Frontal cortex (tissue), 4 donors: Measurements from ENCODE around the gene PIF1. TPM values are rescaled to one million over a fixed set of nuclear protein-coding genes. Genes with fewer than 3 reads are reported as not detected.
"Not testable (repeated sequence)": the region's sequence is repeated elsewhere in the genome, so short reads cannot be mapped to it uniquely, and the experiment has no call there.

Source experiments
- DNase-seq, 2 donors: peaks; one replicate each; pipeline ENCODE4 v3.0.0; 2012; ENCODE audit warnings: low spot score in 2 of 2
- FAIRE-seq: peaks from 2 replicates; lab custom pipeline; 2012; peaks lifted over from hg19 to GRCh38; lab: Jason Lieb, UNC
- total RNA-seq: library from RNA; depleted of rRNA; stranded (reverse); fragments of >200 nt; gene quantifications from one replicate; pipeline ENCODE4 v1.2.3, GENCODE V29; 2014
- donor health status: control.
- donor health status: control.
- donor health status: control.

PIF1 gene
- total RNA-seq, 1 donor from 2014 or later, result 0.82 TPM

DNA sequence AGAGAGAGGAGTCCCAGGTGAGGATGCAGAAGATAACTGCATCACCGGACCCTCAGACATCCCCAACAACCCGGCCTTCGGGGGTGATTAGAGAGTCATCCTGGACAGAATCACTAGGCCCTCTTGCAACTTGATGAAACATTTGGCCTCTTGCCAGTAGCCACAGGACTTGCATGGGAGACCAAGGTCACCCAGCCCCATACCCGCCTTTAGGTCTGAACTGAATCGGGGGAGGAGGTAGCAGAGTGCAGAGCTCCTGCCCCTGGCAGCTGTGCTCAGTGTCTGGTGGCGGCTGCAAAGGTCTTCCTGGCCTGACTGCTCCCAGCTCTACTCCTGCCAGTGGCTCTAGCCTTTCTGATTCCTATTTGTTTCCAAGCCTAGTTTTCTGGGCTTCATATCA, 12.4 kb downstream of the PIF1 start:
- FAIRE-seq (no peak), DNase-seq (no peak)

DNA sequence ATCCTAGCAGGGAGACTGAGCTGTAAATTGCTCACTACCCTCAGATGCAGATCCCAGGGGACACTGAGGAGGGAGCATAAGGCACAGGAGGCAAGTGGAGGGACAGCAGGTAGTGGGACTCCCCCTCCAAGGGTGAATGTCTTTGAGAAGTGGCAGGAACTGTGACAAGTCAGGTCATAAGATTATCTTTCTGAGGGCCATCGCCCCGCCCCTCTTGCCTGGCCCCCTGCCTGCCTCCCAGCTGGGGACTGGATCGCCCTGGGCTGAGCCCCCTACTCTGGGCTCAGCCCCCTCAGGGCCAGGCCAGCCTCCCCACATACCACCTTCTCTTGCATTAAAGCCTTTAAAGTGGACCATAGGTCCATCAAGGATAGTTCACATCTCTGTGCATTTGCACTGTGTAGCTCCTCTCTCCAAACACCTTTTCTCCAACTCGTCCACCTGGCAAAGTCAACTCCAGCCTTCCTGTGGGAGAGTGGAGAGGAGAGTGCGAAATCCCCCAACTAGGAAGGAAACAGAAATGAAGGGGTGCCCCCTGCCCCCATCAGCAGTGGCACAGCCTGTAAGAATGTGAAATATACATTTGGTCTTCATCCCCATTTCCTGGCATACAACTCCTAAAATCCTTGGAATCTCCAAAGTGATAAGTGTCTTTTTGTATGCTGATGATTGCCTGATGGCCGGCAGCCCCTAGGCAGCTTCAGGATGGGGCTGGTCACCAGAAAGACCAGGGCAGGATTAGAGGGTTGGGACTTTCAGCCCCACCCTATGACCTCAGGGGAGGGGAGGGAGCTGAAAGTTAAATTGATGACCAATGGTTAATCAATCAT, 14.7 kb downstream of the PIF1 start:
- FAIRE-seq, result no peak
- DNase-seq, result no peak

DNA sequence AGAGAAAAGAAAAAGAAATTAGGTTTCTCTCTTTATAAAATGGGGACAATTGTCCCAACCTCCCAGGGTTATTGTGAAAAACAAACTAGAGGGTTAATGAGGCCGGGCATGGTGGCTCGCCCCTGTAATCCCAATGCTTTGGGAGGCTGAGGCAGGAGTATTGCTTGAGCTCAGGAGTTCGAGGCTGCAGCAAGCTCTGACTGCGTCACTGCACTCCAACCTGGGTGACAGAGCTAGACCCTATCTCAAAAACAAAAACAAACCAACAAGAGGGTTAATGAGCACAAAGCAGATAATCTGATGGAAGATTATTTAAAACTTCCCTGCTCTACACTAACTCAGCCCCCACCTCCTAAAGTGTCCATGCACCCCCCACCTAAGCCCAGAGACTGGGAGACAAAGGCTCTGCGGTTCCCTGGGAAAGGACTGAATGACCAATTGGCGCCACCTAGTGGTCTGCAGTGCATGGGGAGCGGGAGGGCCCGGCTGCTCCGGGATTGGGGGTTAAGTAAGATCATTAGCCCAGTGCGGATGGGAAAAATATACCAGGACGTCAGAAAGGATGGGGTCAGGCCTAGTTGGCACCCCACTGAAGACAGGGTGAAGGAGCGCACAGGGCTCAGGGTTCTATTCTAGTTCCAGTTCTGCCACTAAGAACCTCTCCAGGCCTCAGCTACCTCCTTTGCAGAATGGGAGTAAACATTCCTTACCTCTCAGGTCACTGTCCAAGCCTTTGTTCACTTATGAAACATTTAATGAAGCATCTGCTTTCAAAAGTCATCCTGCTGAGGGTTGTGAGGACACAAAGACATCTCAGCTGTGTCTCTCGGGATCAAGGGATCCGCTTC, 15.6 kb downstream of the PIF1 start:
- DNase-seq (peak; percentile 73 to 85), FAIRE-seq (no peak)

DNA sequence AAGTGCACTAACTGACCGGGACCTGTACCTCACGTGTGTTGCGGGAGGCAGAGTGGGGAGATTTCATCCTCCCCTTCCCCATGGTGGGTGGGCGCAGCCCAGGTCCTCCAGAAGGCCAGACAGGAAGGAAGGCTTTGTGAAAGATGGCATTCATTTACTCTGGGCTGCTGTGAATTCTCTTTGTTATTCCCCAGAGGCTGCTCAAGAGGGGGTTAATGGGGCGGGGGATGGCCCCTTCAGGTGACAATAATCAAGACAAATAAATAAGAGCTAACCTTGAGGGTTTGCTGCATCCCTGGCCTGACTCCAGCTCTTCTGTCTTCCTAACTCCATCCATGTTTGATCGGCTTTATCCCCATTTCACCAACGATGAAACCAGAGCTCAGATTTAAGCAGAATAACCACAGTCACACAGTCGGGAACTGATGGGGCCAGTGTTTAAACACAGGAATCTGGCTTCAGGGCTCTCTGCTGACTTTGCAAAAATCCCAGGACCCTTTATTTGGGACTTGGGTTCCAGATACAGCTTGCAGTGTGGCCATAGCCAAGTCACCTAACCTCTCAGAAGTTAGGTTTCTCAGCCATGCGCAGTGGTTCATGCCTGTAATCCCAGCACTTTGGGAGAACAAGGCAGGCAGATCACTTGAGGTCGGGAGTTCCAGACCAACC, 16.5 kb downstream of the PIF1 start:
- FAIRE-seq, result no peak
- DNase-seq, result no peak

DNA sequence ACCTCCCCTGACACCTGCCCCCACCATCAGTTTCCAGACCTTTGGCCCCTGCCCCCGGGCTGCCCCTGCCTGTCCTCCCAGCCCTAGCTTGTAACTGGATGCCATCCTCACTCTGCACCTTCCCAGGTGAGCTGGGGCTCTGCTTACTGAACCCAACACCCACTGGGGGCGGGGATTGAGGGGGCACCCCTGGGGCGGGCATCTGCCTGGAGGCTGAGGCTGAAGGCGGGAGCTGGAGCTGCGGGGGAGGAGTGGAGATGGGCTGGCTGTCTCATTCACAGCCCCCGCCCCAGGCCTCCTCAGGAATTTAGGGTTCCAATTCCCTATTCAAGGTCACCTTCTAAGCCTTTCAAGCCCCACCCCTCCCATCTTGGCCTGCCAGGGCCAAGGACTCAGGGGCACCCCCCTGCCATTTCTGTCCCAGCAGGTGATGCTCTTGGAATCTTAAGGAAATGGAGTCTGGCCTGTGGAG, 17.7 kb downstream of the PIF1 start:
- FAIRE-seq, result no peak

DNA sequence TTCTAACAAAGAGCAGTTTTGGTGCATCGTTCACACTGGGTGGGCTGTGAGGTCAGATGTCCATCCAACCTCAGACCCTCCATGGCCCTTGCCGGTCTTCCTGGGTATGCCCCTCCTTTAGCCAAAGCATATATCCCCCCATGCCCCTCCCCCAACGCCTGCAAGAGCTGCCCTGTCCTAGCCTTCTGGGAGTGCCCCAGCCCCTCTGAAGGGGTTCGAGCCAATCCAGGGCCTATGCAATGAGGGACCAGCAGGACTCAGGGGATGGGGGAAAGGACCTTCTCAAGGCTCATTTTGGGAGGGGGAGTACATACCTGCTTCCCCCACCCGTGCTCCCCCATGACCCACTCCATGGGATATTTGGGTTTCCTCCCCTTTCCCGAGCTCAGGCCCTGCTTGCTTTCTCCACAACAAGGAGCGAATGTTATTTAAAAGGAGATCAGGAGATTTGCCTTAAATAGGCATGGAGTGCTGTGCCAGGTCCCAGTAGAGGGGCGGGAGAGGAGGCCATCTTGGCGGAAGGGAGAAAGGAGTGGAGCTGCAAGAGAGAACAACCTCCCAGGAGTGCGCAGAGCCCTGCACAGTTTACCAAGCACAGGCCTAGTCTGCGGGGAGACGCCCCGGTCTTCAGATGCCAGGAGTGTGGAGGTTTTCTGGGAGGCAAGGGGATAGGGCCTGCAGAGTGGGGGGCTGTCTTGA, 18.2 kb downstream of the PIF1 start:
- FAIRE-seq (no peak), DNase-seq (no peak)

More for the DNA sequence above, 17.7 kb downstream of the PIF1 start:
- no peak for DNase-seq

DNA sequence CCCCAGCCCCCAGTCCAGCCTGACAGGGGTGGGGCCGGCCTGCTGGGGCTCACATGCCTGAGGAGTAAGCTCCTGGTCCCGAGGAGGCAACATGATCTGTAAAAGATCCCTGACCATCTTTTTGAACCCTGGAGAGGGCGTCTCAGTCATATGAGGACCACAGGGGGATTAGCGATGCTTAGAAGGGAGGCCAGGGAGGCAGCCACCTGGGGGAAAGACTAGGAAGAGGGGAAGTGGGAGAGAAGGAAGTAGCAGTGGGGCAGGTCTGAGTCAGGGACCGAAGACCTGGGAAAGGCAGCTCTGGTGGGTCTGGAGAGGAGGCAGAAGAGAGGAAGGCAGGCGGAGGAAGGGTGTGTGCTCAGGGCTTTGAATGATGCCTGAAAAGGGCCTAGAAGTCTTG, 18.9 kb downstream of the PIF1 start:
- DNase-seq (no peak), FAIRE-seq (no peak)

DNA sequence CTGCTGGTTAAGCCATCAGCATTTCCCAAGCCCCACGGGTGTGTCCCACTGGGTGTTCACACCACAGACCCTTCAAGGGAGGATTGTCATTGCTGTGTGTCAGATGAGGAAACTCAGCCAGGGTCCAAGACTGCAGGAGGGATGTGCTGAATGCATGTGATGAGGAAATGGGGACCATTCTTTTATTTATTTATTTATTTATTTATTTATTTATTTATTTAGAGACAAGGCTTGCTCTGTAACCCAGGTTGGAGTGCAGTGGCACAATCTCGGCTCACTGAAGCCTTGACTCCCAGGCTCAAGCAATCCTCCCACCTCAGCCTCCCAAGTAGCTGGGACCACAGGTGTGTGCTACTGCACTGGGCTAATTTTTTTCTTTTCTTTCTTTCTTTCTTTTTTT, 20.8 kb downstream of the PIF1 start:
- no peak for FAIRE-seq
- DNase-seq, result no peak

DNA sequence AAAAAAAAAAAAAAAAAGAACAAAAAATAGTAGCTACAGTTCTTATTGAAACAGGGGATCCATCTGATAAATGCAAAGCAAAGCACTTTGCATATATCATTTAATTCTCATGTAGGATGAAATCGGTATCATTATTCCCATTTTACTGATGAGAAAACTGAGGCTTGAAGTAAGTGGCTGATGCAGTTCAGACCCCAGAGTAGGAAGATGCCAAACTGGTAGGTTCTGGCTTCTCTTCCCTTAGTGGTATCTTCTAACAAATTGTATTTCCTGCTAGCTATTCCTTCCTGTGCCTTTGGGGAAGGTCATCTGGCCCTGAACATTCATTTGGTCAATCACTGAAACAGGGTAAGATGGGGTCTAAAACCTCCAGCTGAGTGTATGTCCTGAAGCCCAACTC, 21.9 kb downstream of the PIF1 start:
- FAIRE-seq (no peak), DNase-seq (no peak)

DNA sequence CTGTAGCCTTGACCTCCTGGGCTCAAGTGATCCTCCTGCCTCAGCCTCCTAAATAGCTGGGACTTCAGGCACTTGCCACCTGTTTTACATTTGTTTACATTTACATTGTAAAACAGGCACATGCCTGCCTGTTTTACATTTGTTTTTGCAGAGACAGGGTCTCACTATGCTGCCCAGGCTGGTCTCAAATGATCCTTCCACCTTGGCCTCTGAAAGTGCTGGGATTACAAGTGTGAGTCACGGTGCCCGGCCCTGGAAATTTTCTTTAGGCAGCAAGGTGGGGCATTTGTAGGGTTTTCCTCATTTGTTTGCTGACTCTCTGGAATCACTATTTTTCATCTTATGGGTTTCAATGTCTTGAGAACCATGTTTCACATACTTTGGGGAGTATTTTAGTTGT, 25.0 kb downstream of the PIF1 start:
- FAIRE-seq (no peak), DNase-seq (no peak)

DNA sequence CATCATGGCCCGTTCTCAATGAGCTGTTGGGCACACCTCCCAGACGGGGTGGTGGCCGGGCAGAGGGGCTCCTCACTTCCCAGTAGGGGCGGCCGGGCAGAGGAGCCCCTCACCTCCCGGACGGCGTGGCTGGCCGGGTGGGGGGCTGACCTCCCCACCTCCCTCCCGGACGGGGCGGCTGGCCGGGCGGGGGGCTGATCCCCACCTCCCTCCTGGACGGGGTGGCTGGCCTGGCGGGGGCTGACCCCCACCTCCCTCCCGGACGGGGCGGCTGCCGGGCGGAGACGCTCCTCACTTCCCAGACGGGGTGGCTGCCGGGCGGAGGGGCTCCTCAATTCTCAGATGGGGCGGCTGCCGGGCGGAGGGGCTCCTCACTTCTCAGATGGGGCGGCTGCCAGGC, 26.5 kb downstream of the PIF1 start:
- not testable (repeated sequence) for DNase-seq, FAIRE-seq

DNA sequence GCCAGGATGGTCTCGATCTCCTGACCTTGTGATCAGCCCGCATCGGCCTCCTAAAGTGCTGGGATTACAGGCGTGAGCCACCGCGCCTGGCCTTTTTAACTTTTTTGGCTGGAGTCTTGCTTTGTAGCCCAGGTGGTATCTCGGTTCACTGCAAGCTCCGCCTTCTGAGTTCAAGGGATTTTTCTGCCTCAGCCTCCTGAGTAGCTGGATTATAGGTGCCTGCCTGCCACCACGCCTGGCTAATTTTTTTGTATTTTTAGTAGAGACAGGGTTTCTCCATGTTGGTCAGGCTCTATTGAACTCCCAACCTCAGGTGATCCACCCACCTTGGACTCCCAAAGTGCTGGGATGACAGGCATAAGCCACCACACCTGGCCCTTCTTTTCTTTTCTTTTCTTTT, 29.5 kb downstream of the PIF1 start:
- DNase-seq, FAIRE-seq: not testable (repeated sequence)

DNA sequence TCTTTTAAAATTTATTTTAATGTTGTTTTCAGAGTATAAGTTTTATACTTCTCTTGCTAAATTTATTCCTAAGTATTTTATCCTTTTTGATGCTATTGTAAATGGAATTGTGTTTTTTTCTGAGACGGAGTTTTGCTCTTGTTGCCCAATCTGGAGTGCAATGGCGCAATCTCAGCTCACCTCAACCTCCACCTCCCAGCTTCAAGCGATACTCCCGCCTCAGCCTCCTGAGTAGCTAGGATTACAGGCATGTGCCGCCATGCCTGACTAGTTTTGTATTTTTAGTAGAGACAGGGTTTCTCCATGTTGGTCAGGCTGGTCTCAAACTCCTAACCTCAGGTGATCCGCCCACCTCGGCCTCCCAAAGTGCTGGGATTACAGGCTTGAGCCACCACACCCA, 30.1 kb downstream of the PIF1 start:
- DNase-seq, FAIRE-seq: not testable (repeated sequence)

DNA sequence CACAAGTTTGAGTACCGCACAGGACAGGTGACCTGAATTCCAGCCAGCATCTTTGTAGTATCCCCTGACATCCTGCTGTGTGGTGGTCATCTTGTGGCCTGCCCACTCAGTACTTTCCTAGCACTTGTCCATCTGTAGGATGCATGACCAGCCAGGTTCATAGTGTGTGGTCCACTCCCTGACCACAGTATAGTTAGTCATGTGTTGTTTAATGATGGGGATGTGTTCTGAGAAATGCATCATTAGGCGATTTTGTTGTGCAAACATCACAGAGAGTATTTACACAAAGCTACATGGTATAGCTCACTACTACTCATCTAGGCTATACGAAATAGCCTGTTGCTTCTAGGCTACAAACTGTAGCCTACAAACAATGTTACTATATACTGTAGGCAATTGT, 33.2 kb downstream of the PIF1 start:
- FAIRE-seq (no peak), DNase-seq (no peak)

DNA sequence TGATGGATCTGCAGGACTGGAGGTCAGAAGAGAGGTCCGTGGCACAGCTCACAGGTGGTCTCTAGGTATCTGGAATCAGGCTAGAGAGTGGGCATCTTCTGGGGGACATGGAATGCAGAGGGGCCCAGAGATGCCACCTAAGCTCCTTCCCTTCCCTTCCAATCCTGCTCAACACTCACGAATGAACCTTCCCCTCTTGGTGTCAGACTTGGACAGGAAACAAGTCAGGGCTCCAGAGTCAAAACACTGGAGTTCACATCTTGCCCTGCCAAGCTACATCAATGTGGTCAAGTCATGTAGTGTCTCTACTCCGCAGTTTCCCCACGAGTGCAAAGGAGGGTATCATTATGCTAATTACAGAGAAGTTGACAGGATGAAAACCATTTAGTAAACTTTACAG, 34.0 kb downstream of the PIF1 start:
- FAIRE-seq, result no peak
- no peak for DNase-seq

DNA sequence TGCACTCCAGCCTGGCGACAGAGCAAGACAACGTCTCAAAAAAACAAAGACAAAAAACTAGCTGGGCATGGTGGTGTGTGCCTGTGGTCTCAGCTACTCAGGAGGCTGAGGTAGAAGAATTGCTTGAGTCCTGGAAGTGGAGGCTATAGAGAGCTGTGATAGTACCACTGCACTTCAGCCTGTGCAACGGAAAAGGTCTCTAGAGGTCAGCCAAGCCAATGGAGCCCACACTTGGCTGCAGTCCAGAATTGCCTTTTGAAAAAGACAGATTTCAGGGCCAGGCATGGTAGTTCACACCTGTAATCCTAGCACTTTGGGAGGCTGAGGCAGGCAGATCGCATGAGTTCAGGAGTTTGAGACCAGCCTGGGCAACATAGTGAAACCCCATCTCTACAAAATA, 41.7 kb downstream of the PIF1 start:
- no peak for DNase-seq
- no peak for FAIRE-seq

DNA sequence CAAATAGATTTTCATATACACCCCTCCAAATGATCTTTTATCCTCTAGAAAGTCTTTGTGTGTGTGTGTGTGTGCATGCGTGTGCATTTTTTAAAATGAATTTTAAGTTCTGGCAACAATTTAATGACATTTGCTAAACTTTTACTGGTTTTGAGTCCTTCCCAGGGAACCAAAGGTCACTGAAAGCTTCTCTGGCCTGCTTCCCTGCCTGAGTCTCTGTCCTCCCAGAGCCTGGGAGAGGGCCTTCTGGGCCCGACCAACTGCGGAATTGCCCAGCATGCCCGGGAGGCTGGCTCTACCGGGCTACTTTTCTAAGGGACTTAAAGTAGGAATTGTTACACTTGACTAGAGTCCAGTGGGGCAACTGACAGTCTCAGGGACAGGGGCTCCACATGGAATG, 42.7 kb downstream of the PIF1 start:
- no peak for DNase-seq
- no peak for FAIRE-seq

DNA sequence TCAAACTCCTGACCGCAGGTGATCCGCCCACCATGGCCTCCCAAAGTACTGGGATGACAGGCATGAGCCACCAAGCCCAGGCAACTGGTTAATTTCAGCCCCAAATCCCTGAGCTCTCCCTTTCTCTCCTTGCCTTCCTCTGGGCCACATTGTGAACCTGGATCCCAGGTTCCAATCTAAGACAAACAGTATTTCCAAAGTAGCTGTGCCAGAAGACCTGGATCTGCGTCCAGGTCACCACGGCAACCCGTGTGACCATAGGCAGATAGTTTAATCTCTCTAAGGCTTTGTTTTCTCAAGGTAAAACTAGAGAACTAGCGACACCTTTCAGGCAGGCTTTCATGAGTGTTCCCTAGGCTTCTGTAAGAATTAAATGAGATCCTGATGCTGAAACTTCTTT, 44.1 kb downstream of the PIF1 start:
- no peak for FAIRE-seq

DNA sequence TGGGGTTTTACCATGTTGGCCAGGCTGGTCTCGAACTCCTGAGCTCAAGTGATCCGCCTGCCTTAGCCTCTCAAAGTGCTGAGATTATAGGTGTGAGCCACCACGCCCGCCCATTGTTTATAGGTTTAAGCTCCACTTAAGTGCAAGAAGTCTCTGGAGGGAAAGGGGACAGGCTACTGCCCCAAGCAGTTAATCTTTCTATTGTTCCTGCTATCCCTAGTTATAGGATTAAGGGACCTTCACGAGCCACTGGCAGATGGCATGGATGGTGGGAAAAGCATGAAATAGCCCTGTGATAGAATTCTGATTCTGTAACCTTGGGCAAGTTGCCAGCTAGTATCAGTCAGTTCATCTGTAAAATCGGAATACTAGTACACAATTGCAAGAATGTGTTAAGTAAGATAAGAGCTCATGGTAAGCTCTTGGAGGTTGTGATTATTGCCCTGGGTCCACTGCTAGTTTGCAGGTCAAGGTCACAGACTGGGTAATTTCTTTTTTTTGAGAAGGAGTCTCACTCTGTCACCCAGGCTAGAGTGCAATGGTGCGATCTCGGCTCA, 44.8 kb downstream of the PIF1 start:
- DNase-seq (no peak), FAIRE-seq (no peak)

More for the DNA sequence above, 44.1 kb downstream of the PIF1 start:
- DNase-seq, result no peak

DNA sequence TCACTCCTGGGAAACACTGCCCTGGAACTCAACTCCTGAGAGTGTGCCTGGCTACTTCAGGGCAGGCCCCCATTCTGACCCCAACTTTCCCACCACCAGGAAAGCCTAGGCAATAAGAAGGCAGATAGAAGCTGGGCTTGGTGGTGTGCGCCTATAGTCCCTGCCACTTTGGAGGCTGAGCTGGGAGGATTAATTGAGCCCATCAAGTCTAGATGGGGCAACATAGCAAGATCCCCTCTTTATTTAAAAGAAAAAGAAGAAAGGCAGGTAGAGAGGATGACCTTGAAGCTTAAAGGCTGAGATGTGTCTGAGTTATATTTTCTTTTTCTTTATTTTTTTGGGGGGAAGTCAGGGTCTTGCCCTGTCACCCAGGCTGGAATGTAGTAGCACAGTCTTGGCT, 45.8 kb downstream of the PIF1 start:
- DNase-seq (no peak), FAIRE-seq (no peak)
